Breast epithelium (tissue), 3 donors: ENCODE measurements around the gene GCNT2.

Experiments
- CTCF ChIP-seq, 3 donors: fragments of 450-650 bp; IDR thresholded peaks; one replicate each; pipeline ENCODE4 v1.5.1; 2016 to 2017; ENCODE audit warnings: antibody characterized with exemption in 3 of 3, mild to moderate bottlenecking in 3 of 3, moderate library complexity in 3 of 3
- POLR2A ChIP-seq: fragments of 450-650 bp; IDR thresholded peaks from one replicate; pipeline ENCODE4 v1.6.1; 2016; ENCODE audit warnings: antibody characterized with exemption, mild to moderate bottlenecking, moderate library complexity
- POLR2AphosphoS5 ChIP-seq, 3 donors: sonication (generic); formaldehyde crosslinking; IDR thresholded peaks; one replicate each; pipeline ENCODE4 v1.6.1; 2017; ENCODE audit warnings: antibody characterized with exemption in 3 of 3

GRCh38 chr6:10589983-10590382 lies 68.8 kb downstream of the GCNT2 start:
- TF ChIP-seq POLR2A, result no peak
- TF ChIP-seq CTCF (IDR thresholded peaks at IDR 0.05), result no peak
- no peak for TF ChIP-seq POLR2AphosphoS5 (IDR thresholded peaks at IDR 0.05)
